GM12878 (cell line): ENCODE data around the gene FOXG1. TPM values are rescaled to one million over a fixed set of nuclear protein-coding genes. Genes with fewer than 3 reads are reported as not detected.

Experiments
- ATAC-seq: fragments of 200-7000 bp; cut with Tn5 transposase; 3 replicates; pipeline ENCODE4 v1.9.1; 2020; ENCODE audit warnings: mild to moderate bottlenecking, moderate library complexity
- BruUV-seq: library from RNA; stranded (reverse); fragments of 400-500 nt; replicated peaks from 2 replicates; lab custom pipeline; 2021; lab: Mats Ljungman, UMichigan
- CTCF ChIA-PET: fragments of 300-600 bp; sonication (Branson Sonifier 250); formaldehyde crosslinking; extraction: SDS; loops from one replicate; lab custom pipeline; 2021; ENCODE audit warnings: inconsistent platforms; lab: Yijun Ruan, JAX
- POLR2A ChIA-PET: fragments of 350-600 bp; formaldehyde crosslinking; extraction: SDS; loops from one replicate; lab custom pipeline; 2021; ENCODE audit warnings: inconsistent platforms; lab: Charles Lee
- RAD21 ChIA-PET: fragments of 300-600 bp; sonication (Branson Sonifier 250); formaldehyde crosslinking; loops from one replicate; lab custom pipeline; 2023; ENCODE audit warnings: antibody characterized with exemption; ENCODE audit not compliant: unreplicated experiment; lab: Charles Lee
- SMC1A ChIA-PET: fragments of 300-600 bp; sonication (Branson Sonifier 250); formaldehyde crosslinking; loops from one replicate; lab custom pipeline; 2023; ENCODE audit not compliant: unreplicated experiment, uncharacterized antibody; lab: Charles Lee
- DNase-seq: peaks from one replicate; pipeline ENCODE4 v3.0.0-alpha.2; 2011; ENCODE audit warnings: low read depth, low spot score
- FAIRE-seq: peaks from 3 replicates; lab custom pipeline; 2011; peaks lifted over from hg19 to GRCh38; lab: Jason Lieb, UNC
- H2AFZ ChIP-seq: 2 replicates; pipeline ENCODE4 v1.6.0; 2011; ENCODE audit warnings: low read depth, low read length, control low read depth; ENCODE audit not compliant: control insufficient read depth
- H3K27ac ChIP-seq: 2 replicates; pipeline ENCODE4 v1.5.1; 2011; ENCODE audit warnings: control low read depth; ENCODE audit not compliant: control insufficient read depth, insufficient read depth
- H3K27me3 ChIP-seq, 2 experiments: replicated peaks in 1 of 2; 2 replicates each; pipeline versions ENCODE4 v1.6.0 to v1.6.1; 2011; ENCODE audit warnings: low read length in 1 of 2; ENCODE audit not compliant: control insufficient read depth in 2 of 2, insufficient read depth in 2 of 2
- H3K36me3 ChIP-seq, 2 experiments: 2 replicates each; pipeline ENCODE4 v1.5.1; 2011; ENCODE audit warnings: low read length in 1 of 2; ENCODE audit not compliant: control insufficient read depth in 2 of 2, insufficient read depth in 2 of 2
- H3K4me1 ChIP-seq: 2 replicates; pipeline ENCODE4 v1.6.1; 2011; ENCODE audit warnings: mild to moderate bottlenecking, low read length, moderate library complexity, mixed read lengths; ENCODE audit not compliant: control insufficient read depth, insufficient read depth
- H3K4me2 ChIP-seq: 2 replicates; pipeline ENCODE4 v1.6.0; 2011; ENCODE audit warnings: control low read depth; ENCODE audit not compliant: control insufficient read depth, insufficient read depth
- H3K4me3 ChIP-seq: fragments of 200-600 bp; sonication (generic); 2 replicates; pipeline ENCODE4 v1.5.1; 2016
- H3K79me2 ChIP-seq: 2 replicates; pipeline ENCODE4 v1.6.0; 2011; ENCODE audit warnings: low read length; ENCODE audit not compliant: control insufficient read depth, insufficient read depth
- H3K9ac ChIP-seq: 2 replicates; pipeline ENCODE4 v1.8.0; 2011; ENCODE audit warnings: low read length, control low read depth, mixed read lengths; ENCODE audit not compliant: control insufficient read depth, insufficient read depth
- H3K9me3 ChIP-seq: replicated peaks from 3 replicates; pipeline ENCODE4 v1.5.1; 2011; ENCODE audit warnings: mild to moderate bottlenecking, low read length; ENCODE audit not compliant: control insufficient read depth, insufficient read depth
- H4K20me1 ChIP-seq: 2 replicates; pipeline ENCODE4 v1.6.0; 2011; ENCODE audit not compliant: control insufficient read depth, insufficient read depth
- ATF7 ChIP-seq: fragments of 450-650 bp; IDR thresholded peaks from 2 replicates; pipeline ENCODE4 v1.6.1; 2016; ENCODE audit warnings: low read depth, mild to moderate bottlenecking
- CREB1 ChIP-seq: IDR thresholded peaks from 2 replicates; pipeline ENCODE4 v1.6.1; 2012; ENCODE audit warnings: low read depth, mild to moderate bottlenecking, inconsistent platforms
- E2F8 ChIP-seq: fragments of 450-650 bp; IDR thresholded peaks from 2 replicates; pipeline ENCODE4 v1.6.1; 2018; ENCODE audit warnings: mild to moderate bottlenecking, low read depth, moderate library complexity; ENCODE audit not compliant: partially characterized antibody
- ELK1 ChIP-seq: IDR thresholded peaks from 2 replicates; pipeline ENCODE4 v1.6.1; 2012; ENCODE audit warnings: low read depth, low read length, improper control_type of control experiment
- EP300 ChIP-seq, 2 experiments: fragments of 150-350 bp in 1 of 2; IDR thresholded peaks; 2 replicates each; pipeline ENCODE4 v1.6.1; 2011 to 2012; ENCODE audit warnings: low read depth in 2 of 2, low read length in 2 of 2, borderline replicate concordance in 1 of 2, improper control_type of control experiment in 1 of 2, inconsistent platforms in 1 of 2; ENCODE audit not compliant: control insufficient read depth in 1 of 2
- FOS ChIP-seq: IDR thresholded peaks from 3 replicates; pipeline ENCODE4 v1.6.1; 2011; ENCODE audit warnings: borderline replicate concordance; ENCODE audit not compliant: insufficient read length; ENCODE audit errors: extremely low read depth
- GATAD2B ChIP-seq: fragments of 450-650 bp; conservative IDR thresholded peaks from 2 replicates; pipeline ENCODE4 v1.6.1; 2017; ENCODE audit warnings: low read depth, mild to moderate bottlenecking, moderate library complexity
- JUNB ChIP-seq: IDR thresholded peaks from 2 replicates; pipeline ENCODE4 v1.6.1; 2016; ENCODE audit warnings: antibody characterized with exemption, mild to moderate bottlenecking
- POLR2AphosphoS2 ChIP-seq: IDR thresholded peaks from 2 replicates; pipeline ENCODE4 v1.6.1; 2011; ENCODE audit warnings: low read depth, mild to moderate bottlenecking, low read length, improper control_type of control experiment, moderate library complexity
- RUNX3 ChIP-seq: IDR thresholded peaks from 2 replicates; pipeline ENCODE4 v1.6.1; 2012; ENCODE audit warnings: low read length, inconsistent platforms
- WGBS: methylation state at CpG from one replicate; pipeline ENCODE4 v1.1.6; 2016; ENCODE audit warnings: low lambda C conversion rate; ENCODE audit not compliant: insufficient replicate concordance, insufficient coverage; ENCODE audit errors: missing lambda C conversion rate; 5-methylcytosine and 5-hydroxymethylcytosine counted together
- in situ Hi-C: fragments of 300-500 bp; cut with MboI; formaldehyde crosslinking; loops from 9 replicates; pipeline ENCODE4 v1.14.3; 2018; ENCODE audit warnings: mixed read lengths
- intact Hi-C: fragments of 100-400 bp; cut with micrococcal nuclease; formaldehyde crosslinking; loops from one replicate; pipeline ENCODE4 v1.14.2; 2022; ENCODE audit not compliant: unreplicated experiment
- polyA plus RNA-seq, 11 experiments: library from polyadenylated mRNA; depleted of rRNA in 4 of 11; unstranded in 6 of 11; stranded (reverse) in 5 of 11; fragments of >200 nt; fragmentation: Nextera tagmentation in 4 of 11; fragmentation: Illumina TruSeq in 1 of 11; extraction: Ambion mirVana in 4 of 11; extraction: Trizol in 1 of 11; gene quantifications; 1 replicate in 1 of 11; 2 replicates in 10 of 11; pipeline versions ENCODE4 v1.2.1 to v1.2.3, GENCODE V29; 2011 to 2016; ENCODE audit warnings: inconsistent platforms in 2 of 11, missing spikeins in 2 of 11, low read depth in 1 of 11
- total RNA-seq, 4 experiments: library from RNA; depleted of rRNA in 3 of 4; stranded (reverse); fragments of >200 nt in 3 of 4; fragmentation: Illumina TruSeq in 1 of 4; extraction: Trizol in 1 of 4; gene quantifications; 2 replicates each; pipeline versions ENCODE4 v1.2.1 to v1.2.3, GENCODE V29; 2013 to 2021

Gene FOXG1
- total and polyA plus RNA-seq, 10 of the 15 experiments (the other 5 are each of a cell fraction or from before 2014, with no cell fraction given), result 0.04 to 0.44 (median 0.06) TPM; not detected in 1

GRCh38 chr14:28760431-28760996, 6.1 kb upstream of the FOXG1 start:
- 48% methylated on average over 9 of the region's 9 CpGs for WGBS
- H3K36me3 ChIP-seq, result no peaks in the 10 kb centered on the region
- no peak for FAIRE-seq
- ATAC-seq, result no peak
- H3K4me2 ChIP-seq, result no peak overlapping the region
- RAD21 ChIA-PET, result no interaction called here
- SMC1A ChIA-PET, result no interaction called here
- H3K27me3 ChIP-seq, result peaks cover 0 to 17% of the 10 kb centered on the region in 2 experiments; a peak in 3 of 4 replicates
- intact Hi-C loops, result no loop called here
- no peaks in the 10 kb centered on the region for H3K79me2 ChIP-seq
- DNase-seq, result no peak
- TF ChIP-seq ELK1 (no peak), GATAD2B (no peak), FOS (no peak), JUNB (no peak), POLR2AphosphoS2 (no peak), RUNX3 (no peak), CREB1 (no peak), EP300 (IDR thresholded peaks at IDR 0.05; ENCODE audit: borderline replicate concordance in 1 of 2, control insufficient read depth in 1 of 2, low read depth in 2 of 2, low read length in 2 of 2) (no peak), ATF7 (no peak), E2F8 (no peak)
- BruUV-seq, result no TSS peak
- CTCF ChIA-PET, result interaction anchor here (1.1 to 1.4 kb wide), 2 partner anchors 9 to 432 kb away, joined by 3 to 4 read pairs; no protein-coding TSS in a partner anchor
- POLR2A ChIA-PET, result no interaction called here
- H4K20me1 ChIP-seq, result no peaks in the 10 kb centered on the region
- H3K4me3 ChIP-seq, result no peak overlapping the region
- no peaks in the 10 kb centered on the region for H3K4me1 ChIP-seq
- H3K27ac ChIP-seq, result no peak overlapping the region
- H3K9ac ChIP-seq, result no peak overlapping the region
- in situ Hi-C loops, result loop anchor here (5.0 to 25.0 kb wide), 3 partner anchors 452 to 1677 kb away; no protein-coding TSS in a partner anchor
- H2AFZ ChIP-seq, result no peak overlapping the region
- H3K9me3 ChIP-seq, result no peaks in the 10 kb centered on the region; the same call in 2 of the 3 replicates
